NCI-H2196 (cell line): Measurements from ENCODE around the gene SPOCD1.

Experiments
- DNase-seq: peaks from one replicate; lab custom pipeline; 2025; ENCODE audit not compliant: unreplicated experiment; lab: John Stamatoyannopoulos, UW

The SPOCD1 gene

GRCh38 chr1:31742462-31743212 lies 73.2 kb downstream of the SPOCD1 start:
- DNase-seq = no peak
